Neural cell (in vitro differentiated cells): ENCODE data around the gene CCDC80.

Source experiments
- CTCF ChIP-seq: fragments of 450-650 bp; IDR thresholded peaks from 2 replicates; pipeline ENCODE4 v1.5.1; 2014; ENCODE audit warnings: antibody characterized with exemption, mild to moderate bottlenecking, moderate library complexity; ENCODE audit not compliant: poor library complexity, severe bottlenecking
- POLR2AphosphoS5 ChIP-seq: IDR thresholded peaks from 2 replicates; pipeline ENCODE4 v1.6.1; 2012
- REST ChIP-seq: IDR thresholded peaks from 2 replicates; pipeline ENCODE4 v1.6.1; 2012; ENCODE audit warnings: borderline replicate concordance

GRCh38 chr3:112667599-112667998, 26.7 kb upstream of the CCDC80 start:
- TF ChIP-seq REST = no peak
- TF ChIP-seq POLR2AphosphoS5 = no peak
- TF ChIP-seq CTCF = no peak
